H1 (cell line): Measurements from ENCODE around the gene STK39. TPM values are rescaled to one million over a fixed set of nuclear protein-coding genes. Genes with fewer than 3 reads are reported as not detected.

Experiments
- CTCF ChIA-PET: fragments of 300-600 bp; sonication (Branson Sonifier 250); formaldehyde crosslinking; loops from one replicate; lab custom pipeline; 2021; ENCODE audit not compliant: partially characterized antibody; lab: Charles Lee
- POLR2A ChIA-PET: fragments of 300-600 bp; sonication (Branson Sonifier 250); formaldehyde crosslinking; loops from one replicate; lab custom pipeline; 2021; ENCODE audit warnings: inconsistent platforms; ENCODE audit not compliant: partially characterized antibody; lab: Charles Lee
- DNase-seq, 2 experiments: peaks; one replicate each; pipeline versions ENCODE4 v3.0.0 to v3.0.0-alpha.2; 2010 to 2022; ENCODE audit warnings: low spot score in 2 of 2, low read depth in 1 of 2, mixed read lengths in 1 of 2
- FAIRE-seq: peaks from 2 replicates; lab custom pipeline; 2011; peaks lifted over from hg19 to GRCh38; lab: Jason Lieb, UNC
- H2AFZ ChIP-seq: 2 replicates; pipeline ENCODE4 v1.8.1; 2012; ENCODE audit warnings: low read length, inconsistent platforms
- H2AK5ac ChIP-seq: 2 replicates; pipeline ENCODE4 v1.6.1; 2013; ENCODE audit warnings: low read depth, low read length
- H2BK120ac ChIP-seq: replicated peaks from 2 replicates; pipeline ENCODE3; 2013; ENCODE audit warnings: low read depth, low read length, inconsistent platforms
- H2BK12ac ChIP-seq: 2 replicates; pipeline ENCODE4 v1.6.1; 2013; ENCODE audit warnings: low read depth, low read length
- H2BK15ac ChIP-seq: 2 replicates; pipeline ENCODE4 v1.6.1; 2013; ENCODE audit warnings: low read length
- H2BK20ac ChIP-seq: 2 replicates; pipeline ENCODE4 v1.6.1; 2013; ENCODE audit warnings: low read length
- H2BK5ac ChIP-seq: 2 replicates; pipeline ENCODE4 v1.6.1; 2013; ENCODE audit warnings: low read depth, low read length
- H3K14ac ChIP-seq: 2 replicates; pipeline ENCODE4 v1.6.1; 2013; ENCODE audit warnings: inconsistent platforms; ENCODE audit not compliant: insufficient read length
- H3K18ac ChIP-seq: 2 replicates; pipeline ENCODE4 v1.6.1; 2013; ENCODE audit warnings: low read length; ENCODE audit errors: extremely low read depth
- H3K23ac ChIP-seq: 2 replicates; pipeline ENCODE4 v1.6.1; 2013; ENCODE audit warnings: inconsistent platforms; ENCODE audit not compliant: insufficient read length
- H3K23me2 ChIP-seq: 2 replicates; pipeline ENCODE4 v1.6.1; 2013; ENCODE audit warnings: low read depth, low read length
- H3K27ac ChIP-seq: 2 replicates; pipeline ENCODE4 v1.6.1; 2011; ENCODE audit warnings: low read depth, low read length, inconsistent platforms
- H3K27me3 ChIP-seq, 4 experiments: replicated peaks in 1 of 4; 1 replicate in 1 of 4; 2 replicates in 3 of 4; pipeline versions ENCODE4 v1.6.1 to v1.8.1; 2011 to 2013; ENCODE audit warnings: low read length in 3 of 4, mild to moderate bottlenecking in 3 of 4, inconsistent platforms in 2 of 4, mixed read lengths in 2 of 4, moderate library complexity in 1 of 4; ENCODE audit not compliant: control insufficient read depth in 3 of 4, insufficient read depth in 3 of 4; ENCODE audit errors: extremely low read depth in 1 of 4
- H3K36me3 ChIP-seq, 4 experiments: 2 replicates each; pipeline versions ENCODE4 v1.6.1 to v1.8.1; 2011 to 2013; ENCODE audit warnings: mild to moderate bottlenecking in 4 of 4, low read length in 3 of 4, moderate library complexity in 2 of 4, control low read depth in 1 of 4, inconsistent platforms in 1 of 4; ENCODE audit not compliant: insufficient read depth in 4 of 4, control insufficient read depth in 2 of 4
- H3K4ac ChIP-seq: replicated peaks from 2 replicates; pipeline ENCODE3; 2013; ENCODE audit warnings: low read length, low read depth, mixed read lengths, inconsistent platforms; ENCODE audit not compliant: insufficient read length
- H3K4me1 ChIP-seq, 4 experiments: replicated peaks in 1 of 4; 1 replicate in 1 of 4; 2 replicates in 3 of 4; pipeline versions ENCODE4 v1.6.1 to v1.8.1; 2011 to 2013; ENCODE audit warnings: low read length in 3 of 4, inconsistent platforms in 2 of 4, mixed read lengths in 1 of 4; ENCODE audit not compliant: insufficient read depth in 4 of 4, control insufficient read depth in 3 of 4
- H3K4me2 ChIP-seq, 2 experiments: 2 replicates each; pipeline versions ENCODE4 v1.6.1 to v1.8.1; 2011 to 2013; ENCODE audit warnings: low read depth in 2 of 2, low read length in 2 of 2, control low read depth in 1 of 2, inconsistent platforms in 1 of 2, mild to moderate bottlenecking in 1 of 2; ENCODE audit not compliant: insufficient read depth in 1 of 2
- H3K4me3 ChIP-seq, 4 experiments: fragments of 200-600, 300-600 bp in 1 of 4; sonication (generic), shearing (Covaris generic), sonication (Bioruptor Twin) in 1 of 4; 2 replicates each; pipeline versions ENCODE4 v1.5.1 to v1.8.1; 2011 to 2016; ENCODE audit warnings: low read length in 4 of 4, low read depth in 3 of 4, control low read depth in 2 of 4, inconsistent platforms in 2 of 4, mild to moderate bottlenecking in 2 of 4, mixed read lengths in 1 of 4, moderate library complexity in 1 of 4; ENCODE audit not compliant: insufficient read depth in 2 of 4; ENCODE audit errors: extremely low read depth in 1 of 4
- H3K56ac ChIP-seq: replicated peaks from 2 replicates; pipeline ENCODE3; 2013; ENCODE audit warnings: low read depth, mild to moderate bottlenecking, mixed read lengths, low read length, inconsistent platforms; ENCODE audit not compliant: insufficient read length
- H3K79me1 ChIP-seq: 2 replicates; pipeline ENCODE4 v1.6.1; 2013; ENCODE audit warnings: low read depth, low read length, control low read depth
- H3K79me2 ChIP-seq, 2 experiments: 2 replicates each; pipeline versions ENCODE4 v1.6.1 to v1.8.1; 2012 to 2013; ENCODE audit warnings: low read length in 2 of 2, mild to moderate bottlenecking in 2 of 2, inconsistent platforms in 1 of 2; ENCODE audit not compliant: insufficient read depth in 2 of 2, control insufficient read depth in 1 of 2
- H3K9ac ChIP-seq, 4 experiments: replicated peaks in 1 of 4; 1 replicate in 1 of 4; 2 replicates in 3 of 4; pipeline versions ENCODE4 v1.6.1 to v1.8.1; 2011 to 2013; ENCODE audit warnings: low read depth in 3 of 4, low read length in 3 of 4, control low read depth in 2 of 4, mild to moderate bottlenecking in 2 of 4, moderate library complexity in 2 of 4, inconsistent platforms in 1 of 4; ENCODE audit errors: extremely low read depth in 1 of 4
- H3K9me3 ChIP-seq, 2 experiments: 2 replicates each; pipeline versions ENCODE4 v1.6.1 to v1.8.1; 2012 to 2013; ENCODE audit warnings: mild to moderate bottlenecking in 2 of 2, moderate library complexity in 2 of 2, control low read depth in 1 of 2, inconsistent platforms in 1 of 2, low read depth in 1 of 2, low read length in 1 of 2, mixed read lengths in 1 of 2; ENCODE audit not compliant: insufficient read depth in 2 of 2
- H4K20me1 ChIP-seq, 2 experiments: replicated peaks in 1 of 2; 2 replicates each; pipeline versions ENCODE3 to v1.8.1; 2011 to 2013; ENCODE audit warnings: inconsistent platforms in 2 of 2, low read length in 2 of 2, mild to moderate bottlenecking in 1 of 2; ENCODE audit not compliant: insufficient read depth in 2 of 2, control insufficient read depth in 1 of 2
- H4K5ac ChIP-seq: 2 replicates; pipeline ENCODE4 v1.6.1; 2013; ENCODE audit warnings: low read length, low read depth, mixed read lengths, inconsistent platforms; ENCODE audit not compliant: insufficient read length
- H4K8ac ChIP-seq: 2 replicates; pipeline ENCODE4 v1.8.0; 2013; ENCODE audit warnings: mild to moderate bottlenecking, moderate library complexity, low read length, inconsistent platforms; ENCODE audit not compliant: insufficient read depth; ENCODE audit errors: extremely low read depth
- H4K91ac ChIP-seq: replicated peaks from 2 replicates; pipeline ENCODE3; 2013; ENCODE audit warnings: low read length, mixed read lengths, inconsistent platforms; ENCODE audit not compliant: insufficient read length
- CBX5 ChIP-seq: fragments of 300-800, 300-1000 bp; sonication (generic); IDR thresholded peaks from 2 replicates; pipeline ENCODE4 v1.7.1; 2016; ENCODE audit warnings: antibody characterized with exemption, low read length, low read depth
- CHD1 ChIP-seq: IDR thresholded peaks from 2 replicates; pipeline ENCODE4 v1.6.1; 2012; ENCODE audit warnings: low read depth, low read length, improper control_type of control experiment
- EZH2 ChIP-seq: fragments of 200-600 bp; sonication (generic); IDR thresholded peaks from 2 replicates; pipeline ENCODE4 v1.7.1; 2012; ENCODE audit warnings: low read depth, mild to moderate bottlenecking, moderate library complexity, low read length, inconsistent platforms; ENCODE audit not compliant: severe bottlenecking
- POLR2AphosphoS5 ChIP-seq: IDR thresholded peaks from 2 replicates; pipeline ENCODE4 v1.6.1; 2011; ENCODE audit warnings: low read depth, low read length
- SAP30 ChIP-seq: fragments of 300-600 bp; sonication (generic); IDR thresholded peaks from 2 replicates; pipeline ENCODE4 v1.7.1; 2012; ENCODE audit warnings: low read length, moderate library complexity, mild to moderate bottlenecking, inconsistent platforms; ENCODE audit not compliant: insufficient read depth, insufficient replicate concordance
- TAF1 ChIP-seq: IDR thresholded peaks from 2 replicates; pipeline ENCODE4 v1.6.1; 2011; ENCODE audit warnings: mild to moderate bottlenecking, low read depth, low read length
- TAF7 ChIP-seq: optimal IDR thresholded peaks from 2 replicates; pipeline ENCODE3; 2011; ENCODE audit warnings: low read depth, mild to moderate bottlenecking, inconsistent platforms, low read length, moderate library complexity, borderline replicate concordance
- WGBS, 2 experiments: shearing (Covaris generic) in 1 of 2; methylation state at CpG; one replicate each; pipeline versions ENCODE4 v1.1.6 to v1.1.7; 2013 to 2015; ENCODE audit warnings: low lambda C conversion rate in 2 of 2, mixed read lengths in 2 of 2, inconsistent platforms in 1 of 2, low coverage in 1 of 2, missing lambda C conversion rate in 1 of 2; ENCODE audit not compliant: insufficient replicate concordance in 2 of 2, insufficient coverage in 1 of 2, insufficient read length in 1 of 2; ENCODE audit errors: extremely low coverage in 1 of 2, missing lambda C conversion rate in 1 of 2; 5-methylcytosine and 5-hydroxymethylcytosine counted together
- polyA plus RNA-seq, 7 experiments: library from polyadenylated mRNA; depleted of rRNA in 3 of 7; stranded (reverse) in 5 of 7; unstranded in 2 of 7; fragments of >200 nt in 5 of 7; fragments of 200-250 nt in 2 of 7; gene quantifications; 1 replicate in 5 of 7; 2 replicates in 1 of 7; 4 replicates in 1 of 7; pipeline versions ENCODE4 v1.2.1 to v1.2.3, GENCODE V29; 2011 to 2013; ENCODE audit warnings: missing spikeins in 2 of 7, mixed read lengths in 2 of 7
- total RNA-seq: library from RNA; stranded (reverse); fragmentation: NEBNext Ultra II Directional; extraction: Animal tissue kit (Norgen Biotek cat#: 25700); gene quantifications from 2 replicates; pipeline ENCODE4 v1.2.1, GENCODE V29; 2021
- TF ChIP-seq, protein P1 (sequence below): IDR thresholded peaks from 2 replicates; pipeline ENCODE4 v1.6.1; 2012; ENCODE audit warnings: inconsistent platforms

The STK39 gene
- total and polyA plus RNA-seq, 2 of the 8 experiments (the other 6 are each of a cell fraction or from before 2014, with no cell fraction given) = 13.7 to 23.8 TPM

GRCh38 chr2:167945660-167946368 is 301.6 kb downstream of the STK39 start:
- no peaks in the 10 kb centered on the region for H3K23me2 ChIP-seq
- no peaks in the 10 kb centered on the region for H3K79me1 ChIP-seq
- no peak overlapping the region for H3K23ac ChIP-seq
- H3K14ac ChIP-seq = no peak overlapping the region
- no peak overlapping the region for H4K8ac ChIP-seq
- H2AFZ ChIP-seq = no peak overlapping the region
- H2AK5ac ChIP-seq = no peak overlapping the region
- no peaks in the 10 kb centered on the region for H3K79me2 ChIP-seq
- H2BK120ac ChIP-seq = no peak overlapping the region
- H3K27me3 ChIP-seq = no peaks in the 10 kb centered on the region
- H4K20me1 ChIP-seq = no peaks in the 10 kb centered on the region
- DNase-seq (no peak), FAIRE-seq (no peak)
- no peak overlapping the region for H2BK5ac ChIP-seq
- H2BK12ac ChIP-seq = no peak overlapping the region
- no peak overlapping the region; a peak in 1 of 8 replicates for H3K4me3 ChIP-seq
- no peak overlapping the region for H3K56ac ChIP-seq
- TF ChIP-seq TAF7 (no peak), EZH2 (no peak), SAP30 (no peak), POLR2AphosphoS5 (no peak), TAF1 (no peak), CBX5 (no peak), CHD1 (no peak)
- TF ChIP-seq, protein P1, sequence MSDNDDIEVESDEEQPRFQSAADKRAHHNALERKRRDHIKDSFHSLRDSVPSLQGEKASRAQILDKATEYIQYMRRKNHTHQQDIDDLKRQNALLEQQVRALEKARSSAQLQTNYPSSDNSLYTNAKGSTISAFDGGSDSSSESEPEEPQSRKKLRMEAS = no peak
- no peak overlapping the region for H3K4ac ChIP-seq
- no peaks in the 10 kb centered on the region for H3K9me3 ChIP-seq
- H3K27ac ChIP-seq = peak overlapping the region; percentile 36; the same call in 1 of the 2 replicates
- peak overlapping the region; percentile 46 for H4K5ac ChIP-seq
- no peak overlapping the region for H2BK15ac ChIP-seq
- H3K4me1 ChIP-seq = peaks cover 0 to 7% (median 5%) of the 10 kb centered on the region in 4 experiments; a peak in 5 of 7 replicates
- 92% methylated on average over 10 of the region's 10 CpGs; no CpG with 5 or more reads in 1 of the 2 experiments for WGBS, 2 experiments
- POLR2A ChIA-PET = interaction anchor here (0.6 to 1.4 kb wide), 2 partner anchors 10 to 190 kb away, joined by 3 read pairs; no protein-coding TSS in a partner anchor
- CTCF ChIA-PET = interaction anchor here (0.6 to 1.5 kb wide), 7 partner anchors 10 to 602 kb away, joined by 3 to 5 read pairs (median 3); no protein-coding TSS in a partner anchor
- no peaks in the 10 kb centered on the region for H3K36me3 ChIP-seq
- no peak overlapping the region for H2BK20ac ChIP-seq
- no peak overlapping the region for H4K91ac ChIP-seq
- H3K9ac ChIP-seq = no peak overlapping the region; a peak in 1 of 7 replicates
- H3K4me2 ChIP-seq = peak overlapping the region; percentile 8 to 48; a peak in 3 of 4 replicates
- peak overlapping the region; percentile 19; the same call in 1 of the 2 replicates for H3K18ac ChIP-seq
